ENCODE results near the gene RUSC2. TPM values are rescaled to one million over a fixed set of nuclear protein-coding genes. Genes with fewer than 3 reads are reported as not detected.

RUSC2 gene
- total and polyA plus RNA-seq, 2 donors (not counting 1 experiment from before 2014, with no cell fraction given) = 0.27 to 0.76 TPM

DNA sequence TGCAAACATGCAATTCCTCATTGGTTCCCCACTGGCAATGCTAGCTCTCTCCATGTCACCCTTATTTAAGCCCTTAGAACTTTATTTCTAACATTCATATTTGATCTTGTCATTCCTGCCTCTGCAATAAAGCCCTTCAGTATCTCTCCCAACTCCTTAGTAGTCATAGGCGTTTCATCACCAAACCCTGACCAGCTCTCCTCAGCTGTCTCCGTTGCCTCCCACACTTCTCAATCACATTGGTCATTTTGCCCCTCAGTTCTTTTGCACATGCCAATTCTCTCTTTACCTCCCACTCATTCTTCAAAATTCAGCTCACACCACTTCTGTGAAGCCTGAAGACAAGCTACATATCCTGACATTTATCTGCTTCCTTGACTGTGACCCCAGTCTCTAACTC is 2.8 kb upstream of the RUSC2 start:
- ChIA-PET CTCF (interaction anchor here (1.1 to 1.5 kb wide), 2 partner anchors 10 to 11 kb away, joined by 3 read pairs; no protein-coding TSS in a partner anchor), POLR2A (no interaction called here)
- Mint-ChIP-seq H3K27me3 (peaks cover 24% of the 10 kb centered on the region), H3K4me3 (no peak overlapping the region), H3K9me3 (ENCODE audit: insufficient read depth) (no peaks in the 10 kb centered on the region), H3K4me1 (peaks cover 11% of the 10 kb centered on the region), H3K27ac (no peak overlapping the region)
- H3K9me3 ChIP-seq (ENCODE audit: control extremely low read depth in 1 of 3, control insufficient read depth in 2 of 3, insufficient read depth in 1 of 3, low read length in 2 of 3) = no peaks in the 10 kb centered on the region
- H3K27me3 ChIP-seq (replicated peaks in 1 of 4; ENCODE audit: control extremely low read depth in 1 of 4, control insufficient read depth in 3 of 4, insufficient read depth in 4 of 4, low read length in 3 of 4) = peaks cover 0 to 36% (median 11%) of the 10 kb centered on the region in 4 experiments
- no peak overlapping the region for H3K27ac ChIP-seq (ENCODE audit: low read length in 2 of 2)
- TF ChIP-seq EZH2 (IDR thresholded peaks at IDR 0.05; ENCODE audit: borderline replicate concordance, insufficient read depth, low read depth, low read length, poor library complexity, severe bottlenecking) = no peak
- no peak for TF ChIP-seq CTCF (IDR thresholded peaks at IDR 0.05)
- no peaks in the 10 kb centered on the region for H3K79me2 ChIP-seq (ENCODE audit: control insufficient read depth, insufficient read depth, low read length)
- H3K36me3 ChIP-seq (replicated peaks in 1 of 2; ENCODE audit: control extremely low read depth in 1 of 2, control insufficient read depth in 1 of 2, extremely low read depth in 1 of 2, insufficient read depth in 2 of 2, low read length in 1 of 2) = no peaks in the 10 kb centered on the region
- no peak overlapping the region for H3K4me3 ChIP-seq (ENCODE audit: control extremely low read depth in 1 of 5, extremely low read depth in 1 of 5, insufficient read depth in 1 of 5, low read depth in 2 of 5, low read length in 4 of 5)
- no peak for DNase-seq
- H2AFZ ChIP-seq (ENCODE audit: insufficient read depth, low read depth, low read length, poor library complexity, severe bottlenecking) = no peak overlapping the region
- H3K4me1 ChIP-seq (ENCODE audit: control insufficient read depth in 2 of 2, insufficient read depth in 2 of 2, low read length in 2 of 2) = peaks cover 13 to 14% of the 10 kb centered on the region in 2 donors
- no peaks in the 10 kb centered on the region for H4K20me1 ChIP-seq (ENCODE audit: control insufficient read depth, insufficient read depth, low read length, poor library complexity, severe bottlenecking)
- WGBS (ENCODE audit: insufficient coverage) = 97% methylated on average over 2 of the region's 2 CpGs
- no peak overlapping the region for H3K9ac ChIP-seq (ENCODE audit: low read length)
- intact Hi-C loops (cut with micrococcal nuclease) = no loop called here
- no peak overlapping the region for H3K4me2 ChIP-seq (replicated peaks; ENCODE audit: low read depth, low read length, poor library complexity, severe bottlenecking)
- no peak for ATAC-seq (ENCODE audit: low read depth)

DNA sequence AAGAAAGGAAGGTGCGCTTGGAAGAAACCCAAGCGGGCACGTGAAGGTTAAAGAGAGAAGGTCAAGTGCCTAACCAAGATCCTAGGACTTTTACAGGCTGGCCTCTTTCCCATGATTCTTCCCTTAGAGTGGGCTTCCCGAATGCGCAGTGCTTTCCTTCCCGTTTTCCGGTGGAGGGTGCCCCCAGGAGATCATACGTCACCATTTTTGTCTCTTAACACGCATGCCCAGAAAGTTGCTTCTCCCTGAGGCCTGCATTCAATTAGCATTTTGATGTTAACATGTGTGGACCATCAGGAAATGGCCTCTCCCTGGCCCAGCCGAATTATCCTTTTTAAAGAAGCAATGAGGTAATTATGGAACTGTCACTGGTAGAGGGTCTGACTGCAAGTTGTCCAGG is 1.9 kb upstream of the RUSC2 start:
- Mint-ChIP-seq H3K9me3 (ENCODE audit: insufficient read depth) (no peaks in the 10 kb centered on the region), H3K27me3 (peaks cover 24% of the 10 kb centered on the region), H3K4me1 (peaks cover 11% of the 10 kb centered on the region), H3K27ac (no peak overlapping the region), H3K4me3 (peak overlapping the region; percentile 38)
- peaks cover 0 to 36% (median 11%) of the 10 kb centered on the region in 4 experiments for H3K27me3 ChIP-seq (replicated peaks in 1 of 4; ENCODE audit: control extremely low read depth in 1 of 4, control insufficient read depth in 3 of 4, insufficient read depth in 4 of 4, low read length in 3 of 4)
- intact Hi-C loops (cut with micrococcal nuclease) = no loop called here
- WGBS (ENCODE audit: insufficient coverage) = 98% methylated on average over 10 of the region's 10 CpGs
- ATAC-seq (ENCODE audit: low read depth) (no peak), DNase-seq (no peak)
- H3K79me2 ChIP-seq (ENCODE audit: control insufficient read depth, insufficient read depth, low read length) = no peaks in the 10 kb centered on the region
- peaks cover 13 to 14% of the 10 kb centered on the region in 2 donors for H3K4me1 ChIP-seq (ENCODE audit: control insufficient read depth in 2 of 2, insufficient read depth in 2 of 2, low read length in 2 of 2)
- no peaks in the 10 kb centered on the region for H3K36me3 ChIP-seq (replicated peaks in 1 of 2; ENCODE audit: control extremely low read depth in 1 of 2, control insufficient read depth in 1 of 2, extremely low read depth in 1 of 2, insufficient read depth in 2 of 2, low read length in 1 of 2)
- H3K4me2 ChIP-seq (replicated peaks; ENCODE audit: low read depth, low read length, poor library complexity, severe bottlenecking) = no peak overlapping the region
- no peak overlapping the region for H3K9ac ChIP-seq (ENCODE audit: low read length)
- no peak for TF ChIP-seq EZH2 (IDR thresholded peaks at IDR 0.05; ENCODE audit: borderline replicate concordance, insufficient read depth, low read depth, low read length, poor library complexity, severe bottlenecking)
- no peak for TF ChIP-seq CTCF (IDR thresholded peaks at IDR 0.05)
- POLR2A ChIA-PET = no interaction called here
- no peak overlapping the region for H2AFZ ChIP-seq (ENCODE audit: insufficient read depth, low read depth, low read length, poor library complexity, severe bottlenecking)
- no peaks in the 10 kb centered on the region for H4K20me1 ChIP-seq (ENCODE audit: control insufficient read depth, insufficient read depth, low read length, poor library complexity, severe bottlenecking)
- no peak overlapping the region for H3K4me3 ChIP-seq (ENCODE audit: control extremely low read depth in 1 of 5, extremely low read depth in 1 of 5, insufficient read depth in 1 of 5, low read depth in 2 of 5, low read length in 4 of 5)
- no peaks in the 10 kb centered on the region for H3K9me3 ChIP-seq (ENCODE audit: control extremely low read depth in 1 of 3, control insufficient read depth in 2 of 3, insufficient read depth in 1 of 3, low read length in 2 of 3)
- CTCF ChIA-PET = no interaction called here
- H3K27ac ChIP-seq (ENCODE audit: low read length in 2 of 2) = no peak overlapping the region

Measured in B cell (primary cell).